ENCODE measurements around the gene LTBP4. TPM values are rescaled to one million over a fixed set of nuclear protein-coding genes. Genes with fewer than 3 reads are reported as not detected.
A peak's percentile ranks its signal among the peaks of the same experiment; 100 is the strongest.

Gene LTBP4
- total RNA-seq, 2 donors from 2014 or later = 198 to 230 TPM

- ATAC-seq (no peak), DNase-seq (no peak)
- H3K4me1 Mint-ChIP-seq = peaks cover 50% of the 10 kb centered on the region
- H3K27me3 Mint-ChIP-seq = peaks cover 14% of the 10 kb centered on the region
- H3K36me3 Mint-ChIP-seq (ENCODE audit: low read depth) = peaks cover 2% of the 10 kb centered on the region
- H3K27ac Mint-ChIP-seq = peak overlapping the region; percentile 90
- H3K9me3 ChIP-seq (ENCODE audit: control insufficient read depth, low read length, poor library complexity, severe bottlenecking) = no peaks in the 10 kb centered on the region
- peak overlapping the region; percentile 91 for H3K4me3 Mint-ChIP-seq
Measured at GRCh38 chr19:40604647-40605215, 3.6 kb downstream of the LTBP4 start.

GRCh38 chr19:40605216-40605971 is 4.2 kb downstream of the LTBP4 start:
- H3K27ac Mint-ChIP-seq = peak overlapping the region; percentile 90
- peak; percentile 60 for ATAC-seq
- peaks cover 11% of the 10 kb centered on the region for H3K27me3 Mint-ChIP-seq
- H3K36me3 Mint-ChIP-seq (ENCODE audit: low read depth) = peaks cover 2% of the 10 kb centered on the region
- peak overlapping the region; percentile 91 for H3K4me3 Mint-ChIP-seq
- peaks cover 53% of the 10 kb centered on the region for H3K4me1 Mint-ChIP-seq
- peak; percentile 68 to 83 (median 77) for DNase-seq
- H3K9me3 ChIP-seq (ENCODE audit: control insufficient read depth, low read length, poor library complexity, severe bottlenecking) = no peaks in the 10 kb centered on the region

DNA sequence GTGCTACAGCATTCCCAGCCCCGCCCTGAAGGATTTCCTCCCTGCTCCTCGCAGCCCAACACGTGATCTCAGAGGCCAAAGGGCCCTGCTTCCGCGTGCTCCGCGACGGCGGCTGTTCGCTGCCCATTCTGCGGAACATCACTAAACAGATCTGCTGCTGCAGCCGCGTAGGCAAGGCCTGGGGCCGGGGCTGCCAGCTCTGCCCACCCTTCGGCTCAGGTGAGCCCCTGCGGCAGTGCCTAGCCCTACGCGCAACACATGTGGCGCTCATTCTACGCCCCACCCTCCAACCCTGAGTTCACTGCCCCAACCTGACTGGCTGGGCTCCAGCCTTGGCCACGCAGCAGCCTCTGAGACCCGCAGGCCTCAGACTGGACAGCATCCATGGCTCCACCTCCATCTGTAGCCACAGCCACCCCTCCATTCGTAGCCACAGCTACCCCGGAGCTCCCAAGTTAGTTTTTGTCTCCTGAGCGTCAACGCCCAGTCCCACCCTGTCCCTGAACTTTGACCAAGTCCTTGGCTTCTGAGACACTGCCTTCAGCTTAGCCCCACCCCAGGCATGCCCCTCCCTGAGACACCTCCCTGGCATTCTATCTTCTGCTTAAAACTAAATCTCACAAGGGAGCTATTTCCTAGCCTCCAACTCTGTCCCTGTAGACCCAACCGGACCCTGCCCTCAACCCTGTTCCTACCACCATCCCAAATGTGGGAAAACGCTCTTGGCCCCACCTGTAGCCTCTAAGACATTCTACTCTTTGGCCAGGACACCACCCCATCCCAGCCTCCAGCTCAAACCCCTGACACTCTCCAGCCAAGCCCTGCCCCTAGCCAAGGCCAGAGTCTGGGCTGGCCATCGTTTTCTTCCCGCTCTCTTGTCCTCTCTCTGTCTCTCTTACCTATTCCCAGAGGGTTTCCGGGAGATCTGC is 6.4 kb downstream of the LTBP4 start:
- Mint-ChIP-seq H3K4me1 (peaks cover 56% of the 10 kb centered on the region), H3K4me3 (peak overlapping the region; percentile 89), H3K27me3 (no peaks in the 10 kb centered on the region), H3K27ac (peak overlapping the region; percentile 97), H3K36me3 (ENCODE audit: low read depth) (no peaks in the 10 kb centered on the region)
- DNase-seq (no peak), ATAC-seq (no peak)
- no peaks in the 10 kb centered on the region for H3K9me3 ChIP-seq (ENCODE audit: control insufficient read depth, low read length, poor library complexity, severe bottlenecking)

GRCh38 chr19:40608240-40608621 is 7.1 kb downstream of the LTBP4 start:
- H3K9me3 ChIP-seq (ENCODE audit: control insufficient read depth, low read length, poor library complexity, severe bottlenecking) = no peaks in the 10 kb centered on the region
- Mint-ChIP-seq H3K36me3 (ENCODE audit: low read depth) (no peaks in the 10 kb centered on the region), H3K4me1 (peaks cover 56% of the 10 kb centered on the region), H3K27me3 (no peaks in the 10 kb centered on the region), H3K27ac (peak overlapping the region; percentile 97), H3K4me3 (peak overlapping the region; percentile 89)
- no peak for DNase-seq
- ATAC-seq = no peak

DNA sequence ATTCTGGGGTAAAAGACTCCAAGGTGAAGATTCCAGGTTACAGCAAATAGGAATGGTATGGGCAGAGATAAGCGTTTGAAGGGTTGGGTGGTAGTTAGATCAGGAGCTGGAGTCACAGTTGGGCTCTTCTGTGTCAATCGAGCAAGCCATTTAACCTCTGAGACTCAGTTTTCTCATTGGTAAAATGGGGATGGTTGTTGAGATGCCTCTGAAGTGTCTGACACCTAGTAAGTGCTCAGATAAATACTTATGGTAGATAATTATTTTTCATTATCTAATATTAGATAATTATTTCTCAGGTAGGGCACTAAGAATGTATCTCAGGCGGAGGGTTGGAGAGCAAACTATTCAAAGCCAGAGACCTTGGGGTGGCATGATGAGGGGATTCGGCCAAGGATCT is 7.8 kb downstream of the LTBP4 start:
- H3K4me3 Mint-ChIP-seq = peak overlapping the region; percentile 89
- H3K36me3 Mint-ChIP-seq (ENCODE audit: low read depth) = no peaks in the 10 kb centered on the region
- DNase-seq = no peak
- H3K27ac Mint-ChIP-seq = peak overlapping the region; percentile 97
- no peak for ATAC-seq
- H3K4me1 Mint-ChIP-seq = peaks cover 55% of the 10 kb centered on the region
- H3K9me3 ChIP-seq (ENCODE audit: control insufficient read depth, low read length, poor library complexity, severe bottlenecking) = no peaks in the 10 kb centered on the region
- H3K27me3 Mint-ChIP-seq = no peaks in the 10 kb centered on the region

DNA sequence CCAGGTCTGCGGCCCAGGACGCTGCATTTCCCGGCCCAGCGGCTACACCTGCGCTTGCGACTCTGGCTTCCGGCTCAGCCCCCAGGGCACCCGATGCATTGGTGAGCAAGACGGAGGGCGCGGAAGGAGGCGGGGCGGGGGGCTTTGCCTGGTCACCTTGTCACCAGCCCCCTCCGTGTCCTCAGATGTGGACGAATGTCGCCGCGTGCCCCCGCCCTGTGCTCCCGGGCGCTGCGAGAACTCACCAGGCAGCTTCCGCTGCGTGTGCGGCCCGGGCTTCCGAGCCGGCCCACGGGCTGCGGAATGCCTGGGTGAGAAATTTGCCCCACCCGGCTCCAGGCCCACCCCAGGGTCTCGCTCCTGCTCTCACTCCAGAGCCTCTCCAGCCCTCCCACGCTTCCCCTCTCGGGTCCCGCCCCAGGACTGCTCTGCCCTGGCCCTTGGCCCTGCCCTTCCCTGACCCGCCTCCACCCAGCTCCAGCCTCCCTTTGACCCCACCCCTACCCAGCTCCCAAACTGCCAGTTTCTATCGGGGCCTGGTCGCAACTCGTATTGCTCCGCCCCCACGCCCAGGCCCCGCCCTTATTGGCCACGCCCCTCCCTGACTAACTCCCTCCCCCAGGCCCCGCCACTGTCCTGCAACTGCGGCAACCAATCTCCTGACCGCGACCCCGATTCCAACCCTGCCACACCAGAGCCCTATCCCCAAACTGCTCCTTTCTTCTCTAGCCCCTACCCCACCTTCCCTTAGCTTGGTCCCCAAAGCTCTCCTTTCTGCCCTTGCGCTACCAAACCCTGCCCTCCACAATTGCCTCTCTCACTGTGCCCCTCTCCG is 8.6 kb downstream of the LTBP4 start:
- H3K27me3 Mint-ChIP-seq = no peaks in the 10 kb centered on the region
- peaks cover 56% of the 10 kb centered on the region for H3K4me1 Mint-ChIP-seq
- peak; percentile 70 to 82 (median 72) for DNase-seq
- peak; percentile 37 for ATAC-seq
- H3K36me3 Mint-ChIP-seq (ENCODE audit: low read depth) = no peaks in the 10 kb centered on the region
- peak overlapping the region; percentile 97 for H3K27ac Mint-ChIP-seq
- peak overlapping the region; percentile 89 for H3K4me3 Mint-ChIP-seq
- H3K9me3 ChIP-seq (ENCODE audit: control insufficient read depth, low read length, poor library complexity, severe bottlenecking) = no peaks in the 10 kb centered on the region

GRCh38 chr19:40610396-40611064 is 9.4 kb downstream of the LTBP4 start:
- no peaks in the 10 kb centered on the region for H3K27me3 Mint-ChIP-seq
- H3K4me1 Mint-ChIP-seq = peaks cover 58% of the 10 kb centered on the region
- ATAC-seq (peak; percentile 53), DNase-seq (peak; percentile 58 to 72 (median 62))
- no peaks in the 10 kb centered on the region for H3K9me3 ChIP-seq (ENCODE audit: control insufficient read depth, low read length, poor library complexity, severe bottlenecking)
- no peaks in the 10 kb centered on the region for H3K36me3 Mint-ChIP-seq (ENCODE audit: low read depth)
- peak overlapping the region; percentile 97 for H3K27ac Mint-ChIP-seq
- peak overlapping the region; percentile 89 for H3K4me3 Mint-ChIP-seq

DNA sequence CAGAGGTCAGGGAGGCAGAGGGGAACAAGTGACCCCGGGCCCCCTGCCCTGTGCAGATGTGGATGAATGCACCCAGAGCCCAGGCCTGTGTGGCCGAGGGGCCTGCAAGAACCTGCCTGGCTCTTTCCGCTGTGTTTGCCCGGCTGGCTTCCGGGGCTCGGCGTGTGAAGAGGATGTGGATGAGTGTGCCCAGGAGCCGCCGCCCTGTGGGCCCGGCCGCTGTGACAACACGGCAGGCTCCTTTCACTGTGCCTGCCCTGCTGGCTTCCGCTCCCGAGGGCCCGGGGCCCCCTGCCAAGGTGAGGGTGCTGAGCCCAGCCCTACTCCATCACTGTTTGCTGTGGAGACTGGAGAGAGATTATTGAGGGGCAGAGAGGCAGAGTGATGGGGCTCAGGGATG is 9.9 kb downstream of the LTBP4 start:
- Mint-ChIP-seq H3K27ac (peak overlapping the region; percentile 97), H3K27me3 (no peaks in the 10 kb centered on the region), H3K4me3 (peak overlapping the region; percentile 89), H3K4me1 (peaks cover 58% of the 10 kb centered on the region), H3K36me3 (ENCODE audit: low read depth) (no peaks in the 10 kb centered on the region)
- peak in 1 of 3 donors; percentile 12 for DNase-seq
- no peaks in the 10 kb centered on the region for H3K9me3 ChIP-seq (ENCODE audit: control insufficient read depth, low read length, poor library complexity, severe bottlenecking)
- no peak for ATAC-seq

- Mint-ChIP-seq H3K27me3 (no peaks in the 10 kb centered on the region), H3K4me1 (peaks cover 57% of the 10 kb centered on the region)
- DNase-seq = no peak
Measured at GRCh38 chr19:40611900-40612698, 10.9 kb downstream of the LTBP4 start.

DNA sequence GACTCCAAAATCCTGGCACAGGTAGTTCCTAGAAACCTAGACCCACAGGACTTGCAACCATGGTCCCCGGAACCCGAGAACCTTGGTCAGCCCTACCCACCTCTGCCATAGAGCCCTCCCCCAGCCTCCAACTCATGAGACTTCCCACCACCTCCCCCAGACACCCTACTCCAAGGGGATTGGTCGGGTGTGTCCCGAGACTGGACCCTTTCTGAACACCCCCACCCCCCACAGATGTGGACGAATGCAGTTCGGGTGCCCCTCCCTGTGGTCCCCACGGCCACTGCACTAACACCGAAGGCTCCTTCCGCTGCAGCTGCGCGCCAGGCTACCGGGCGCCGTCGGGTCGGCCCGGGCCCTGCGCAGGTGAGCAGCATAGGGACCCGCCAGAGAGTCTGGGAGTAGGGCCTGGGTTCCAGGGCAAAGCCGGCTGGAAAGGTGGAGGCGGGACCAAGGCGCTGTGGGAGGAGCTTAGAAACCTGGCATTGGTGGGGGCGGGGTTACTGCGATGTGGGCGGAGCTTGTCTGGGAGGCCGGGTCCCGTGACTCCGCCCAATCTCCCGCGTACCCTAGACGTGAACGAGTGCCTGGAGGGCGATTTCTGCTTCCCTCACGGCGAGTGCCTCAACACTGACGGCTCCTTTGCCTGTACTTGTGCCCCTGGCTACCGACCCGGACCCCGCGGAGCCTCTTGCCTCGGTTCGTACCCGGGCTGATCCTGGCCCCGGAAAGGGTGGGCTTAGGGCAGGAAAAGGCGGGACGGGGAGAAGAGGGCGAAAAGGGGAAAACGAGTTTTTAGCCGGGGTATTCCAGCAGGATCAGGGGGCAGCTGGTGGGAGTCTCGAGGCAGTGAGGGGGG is 11.9 kb downstream of the LTBP4 start:
- Mint-ChIP-seq H3K27ac (peak overlapping the region; percentile 97), H3K4me1 (peaks cover 54% of the 10 kb centered on the region), H3K36me3 (ENCODE audit: low read depth) (no peaks in the 10 kb centered on the region), H3K4me3 (peak overlapping the region; percentile 99), H3K27me3 (no peaks in the 10 kb centered on the region)
- DNase-seq = peak; percentile 56 to 58 (median 56)
- no peaks in the 10 kb centered on the region for H3K9me3 ChIP-seq (ENCODE audit: control insufficient read depth, low read length, poor library complexity, severe bottlenecking)
- no peak for ATAC-seq

More at GRCh38 chr19:40611900-40612698, 10.9 kb downstream of the LTBP4 start:
- Mint-ChIP-seq H3K36me3 (ENCODE audit: low read depth) (no peaks in the 10 kb centered on the region), H3K27ac (peak overlapping the region; percentile 97), H3K4me3 (peak overlapping the region; percentile 99)
- no peak for ATAC-seq
- no peaks in the 10 kb centered on the region for H3K9me3 ChIP-seq (ENCODE audit: control insufficient read depth, low read length, poor library complexity, severe bottlenecking)

Data from T-helper 17 cell (primary cell).